SJCRH30 (cell line): ENCODE results near the gene MBD3. TPM values are rescaled to one million over a fixed set of nuclear protein-coding genes. Genes with fewer than 3 reads are reported as not detected.

Experiments
- DNase-seq, 2 experiments: peaks; one replicate each; pipeline ENCODE4 v3.0.0-alpha.2; 2015 to 2020
- H3K27ac ChIP-seq: fragments of 250-450 bp; sonication (Bioruptor Pico); 2 replicates; pipeline ENCODE4 v1.5.1; 2020; ENCODE audit warnings: mild to moderate bottlenecking, moderate library complexity
- H3K27me3 ChIP-seq: fragments of 250-450 bp; sonication (Bioruptor Pico); 2 replicates; pipeline ENCODE4 v1.5.1; 2020; ENCODE audit warnings: mild to moderate bottlenecking, moderate library complexity
- H3K36me3 ChIP-seq: fragments of 250-450 bp; sonication (Bioruptor Pico); 2 replicates; pipeline ENCODE4 v1.5.1; 2020; ENCODE audit warnings: mild to moderate bottlenecking, moderate library complexity
- H3K4me1 ChIP-seq: fragments of 250-450 bp; sonication (Bioruptor Pico); 2 replicates; pipeline ENCODE4 v1.5.1; 2020; ENCODE audit warnings: mild to moderate bottlenecking, moderate library complexity
- H3K4me3 ChIP-seq: fragments of 250-450 bp; sonication (Bioruptor Pico); 2 replicates; pipeline ENCODE4 v1.5.1; 2020; ENCODE audit warnings: mild to moderate bottlenecking, moderate library complexity
- H3K9me3 ChIP-seq: fragments of 250-450 bp; sonication (Bioruptor Pico); replicated peaks from 2 replicates; pipeline ENCODE4 v1.5.1; 2020; ENCODE audit warnings: mild to moderate bottlenecking, moderate library complexity
- total RNA-seq: library from RNA; depleted of rRNA; stranded (reverse); fragments of >200 nt; shearing (Covaris generic); gene quantifications from 2 replicates; pipeline ENCODE4 v1.2.3, GENCODE V29; 2014

The MBD3 gene
- total RNA-seq, 1 experiment from 2014 or later = 99.8 TPM

GRCh38 chr19:1624458-1624857, 31.8 kb upstream of the MBD3 start:
- Histone ChIP-seq H3K27ac (no peak overlapping the region), H3K27me3 (no peaks in the 10 kb centered on the region), H3K9me3 (no peaks in the 10 kb centered on the region), H3K4me3 (no peak overlapping the region), H3K36me3 (peaks cover 15% of the 10 kb centered on the region), H3K4me1 (no peaks in the 10 kb centered on the region)
- DNase-seq = peak; percentile 46 to 54

- H3K36me3 ChIP-seq = peaks cover 27% of the 10 kb centered on the region
Measured at GRCh38 chr19:1622541-1622940, 29.9 kb upstream of the MBD3 start.

GRCh38 chr19:1622007-1622406, 29.3 kb upstream of the MBD3 start:
- Histone ChIP-seq H3K36me3 (peaks cover 29% of the 10 kb centered on the region), H3K4me1 (no peaks in the 10 kb centered on the region), H3K27me3 (no peaks in the 10 kb centered on the region), H3K9me3 (no peaks in the 10 kb centered on the region), H3K4me3 (no peak overlapping the region), H3K27ac (no peak overlapping the region)
- no peak for DNase-seq

More at GRCh38 chr19:1622541-1622940, 29.9 kb upstream of the MBD3 start:
- Histone ChIP-seq H3K4me1 (no peaks in the 10 kb centered on the region), H3K9me3 (no peaks in the 10 kb centered on the region), H3K27me3 (no peaks in the 10 kb centered on the region), H3K4me3 (no peak overlapping the region), H3K27ac (no peak overlapping the region)
- no peak for DNase-seq

GRCh38 chr19:1621574-1621973, 28.9 kb upstream of the MBD3 start:
- H3K27me3 ChIP-seq = no peaks in the 10 kb centered on the region
- H3K36me3 ChIP-seq = peaks cover 33% of the 10 kb centered on the region
- no peaks in the 10 kb centered on the region for H3K9me3 ChIP-seq
- no peak overlapping the region for H3K4me3 ChIP-seq
- H3K27ac ChIP-seq = no peak overlapping the region
- DNase-seq = no peak
- H3K4me1 ChIP-seq = no peaks in the 10 kb centered on the region

GRCh38 chr19:1621021-1621420, 28.4 kb upstream of the MBD3 start:
- H3K27ac ChIP-seq = no peak overlapping the region
- no peaks in the 10 kb centered on the region for H3K9me3 ChIP-seq
- no peak overlapping the region for H3K4me3 ChIP-seq
- peaks cover 38% of the 10 kb centered on the region for H3K36me3 ChIP-seq
- no peaks in the 10 kb centered on the region for H3K4me1 ChIP-seq
- H3K27me3 ChIP-seq = no peaks in the 10 kb centered on the region
- DNase-seq = no peak

- H3K27ac ChIP-seq = no peak overlapping the region
- H3K36me3 ChIP-seq = peaks cover 42% of the 10 kb centered on the region
- no peak for DNase-seq
- no peaks in the 10 kb centered on the region for H3K9me3 ChIP-seq
- H3K27me3 ChIP-seq = no peaks in the 10 kb centered on the region
- H3K4me3 ChIP-seq = no peak overlapping the region
- H3K4me1 ChIP-seq = no peaks in the 10 kb centered on the region
Measured at GRCh38 chr19:1620502-1620901, 27.8 kb upstream of the MBD3 start.

GRCh38 chr19:1619703-1620102, 27.0 kb upstream of the MBD3 start:
- Histone ChIP-seq H3K27me3 (no peaks in the 10 kb centered on the region), H3K36me3 (peaks cover 46% of the 10 kb centered on the region), H3K4me3 (no peak overlapping the region), H3K27ac (no peak overlapping the region), H3K4me1 (no peaks in the 10 kb centered on the region), H3K9me3 (no peaks in the 10 kb centered on the region)
- DNase-seq = no peak

- peaks cover 43% of the 10 kb centered on the region for H3K36me3 ChIP-seq
- no peak overlapping the region for H3K4me3 ChIP-seq
- H3K27me3 ChIP-seq = no peaks in the 10 kb centered on the region
- no peak for DNase-seq
- no peaks in the 10 kb centered on the region for H3K9me3 ChIP-seq
- H3K4me1 ChIP-seq = no peaks in the 10 kb centered on the region
- H3K27ac ChIP-seq = no peak overlapping the region
Measured at GRCh38 chr19:1619094-1619439, 26.4 kb upstream of the MBD3 start.

GRCh38 chr19:1618157-1619093, 25.8 kb upstream of the MBD3 start:
- Histone ChIP-seq H3K27me3 (no peaks in the 10 kb centered on the region), H3K4me1 (no peaks in the 10 kb centered on the region), H3K27ac (no peak overlapping the region), H3K9me3 (no peaks in the 10 kb centered on the region), H3K36me3 (peaks cover 50% of the 10 kb centered on the region), H3K4me3 (no peak overlapping the region)
- DNase-seq = peak; percentile 41

GRCh38 chr19:1616875-1617274, 24.2 kb upstream of the MBD3 start:
- Histone ChIP-seq H3K27ac (no peak overlapping the region), H3K9me3 (no peaks in the 10 kb centered on the region), H3K4me3 (no peak overlapping the region), H3K36me3 (peaks cover 47% of the 10 kb centered on the region), H3K27me3 (no peaks in the 10 kb centered on the region), H3K4me1 (no peaks in the 10 kb centered on the region)
- no peak for DNase-seq

GRCh38 chr19:1616396-1616795, 23.7 kb upstream of the MBD3 start:
- no peak for DNase-seq
- H3K27ac ChIP-seq = no peak overlapping the region

GRCh38 chr19:1615156-1615765, 22.6 kb upstream of the MBD3 start:
- Histone ChIP-seq H3K36me3 (peaks cover 50% of the 10 kb centered on the region), H3K27me3 (no peaks in the 10 kb centered on the region), H3K9me3 (no peaks in the 10 kb centered on the region), H3K4me3 (no peak overlapping the region), H3K27ac (no peak overlapping the region), H3K4me1 (no peaks in the 10 kb centered on the region)
- DNase-seq = no peak

More at GRCh38 chr19:1616396-1616795, 23.7 kb upstream of the MBD3 start:
- no peaks in the 10 kb centered on the region for H3K9me3 ChIP-seq
- peaks cover 50% of the 10 kb centered on the region for H3K36me3 ChIP-seq
- no peaks in the 10 kb centered on the region for H3K4me1 ChIP-seq
- H3K27me3 ChIP-seq = no peaks in the 10 kb centered on the region
- no peak overlapping the region for H3K4me3 ChIP-seq

GRCh38 chr19:1613808-1614570, 21.3 kb upstream of the MBD3 start:
- no peak for DNase-seq
- Histone ChIP-seq H3K27me3 (no peaks in the 10 kb centered on the region), H3K36me3 (peaks cover 50% of the 10 kb centered on the region), H3K9me3 (no peaks in the 10 kb centered on the region), H3K27ac (no peak overlapping the region), H3K4me1 (no peaks in the 10 kb centered on the region), H3K4me3 (no peak overlapping the region)

GRCh38 chr19:1613146-1613545, 20.5 kb upstream of the MBD3 start:
- Histone ChIP-seq H3K4me3 (no peak overlapping the region), H3K9me3 (no peaks in the 10 kb centered on the region), H3K36me3 (peaks cover 44% of the 10 kb centered on the region)

More at GRCh38 chr19:1613146-1613545, 20.5 kb upstream of the MBD3 start:
- H3K27me3 ChIP-seq = no peaks in the 10 kb centered on the region
- H3K4me1 ChIP-seq = no peaks in the 10 kb centered on the region
- H3K27ac ChIP-seq = no peak overlapping the region
- no peak for DNase-seq
